HG03039 (cell line): ENCODE results near the gene NDUFB2.
"Not testable (repeated sequence)": the region's sequence is repeated elsewhere in the genome, so short reads cannot be mapped to it uniquely, and the experiment has no call there.

Source experiments
- ATAC-seq: cut with Tn5 transposase; IDR thresholded peaks from one replicate; pipeline ENCODE4 v1.9.1; 2021; ENCODE audit warnings: mild to moderate bottlenecking, moderate library complexity; ENCODE audit not compliant: unreplicated experiment

Gene NDUFB2

DNA sequence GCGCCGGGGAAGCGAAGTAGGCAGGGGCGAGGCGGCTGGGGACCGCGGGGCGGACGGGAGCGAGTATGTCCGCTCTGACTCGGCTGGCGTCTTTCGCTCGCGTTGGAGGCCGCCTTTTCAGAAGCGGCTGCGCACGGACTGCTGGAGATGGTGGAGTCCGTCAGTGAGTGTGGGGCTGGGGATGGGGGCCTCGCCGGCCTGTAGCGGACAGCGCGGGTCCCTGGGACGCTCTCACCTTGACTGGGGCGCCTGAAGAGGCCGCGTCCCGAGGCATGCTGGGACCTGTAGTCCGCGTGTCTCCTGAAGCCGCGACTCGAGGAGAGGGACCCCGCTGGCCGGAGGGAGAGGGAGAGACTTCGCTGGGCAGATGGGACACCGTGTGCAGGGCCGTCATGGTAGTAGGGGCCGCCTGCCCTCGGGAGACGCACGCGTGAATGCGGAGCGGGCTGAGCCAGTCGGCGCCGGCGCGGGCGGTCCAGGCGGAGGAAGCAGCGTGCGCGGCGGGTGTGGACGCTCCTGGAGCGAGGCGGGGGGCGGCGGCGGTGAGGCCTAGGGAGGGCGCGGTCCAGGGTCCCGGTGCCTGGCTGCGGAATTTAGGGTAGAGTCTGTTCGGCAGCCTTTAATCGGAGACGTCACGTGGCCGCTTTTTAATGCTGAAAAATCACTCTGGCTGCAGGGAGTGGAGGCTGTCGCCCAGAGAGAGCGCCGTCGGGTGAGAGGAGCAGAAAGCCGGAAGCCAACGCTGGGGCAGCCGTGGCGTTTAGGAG is at the start of gene NDUFB2:
Gene NDUFB2 (plus strand): TSS at position 29 of the 767 bp plus-strand sequence. CDS start 37 bp downstream, at position 66.
- ATAC-seq, result peak; percentile 83

DNA sequence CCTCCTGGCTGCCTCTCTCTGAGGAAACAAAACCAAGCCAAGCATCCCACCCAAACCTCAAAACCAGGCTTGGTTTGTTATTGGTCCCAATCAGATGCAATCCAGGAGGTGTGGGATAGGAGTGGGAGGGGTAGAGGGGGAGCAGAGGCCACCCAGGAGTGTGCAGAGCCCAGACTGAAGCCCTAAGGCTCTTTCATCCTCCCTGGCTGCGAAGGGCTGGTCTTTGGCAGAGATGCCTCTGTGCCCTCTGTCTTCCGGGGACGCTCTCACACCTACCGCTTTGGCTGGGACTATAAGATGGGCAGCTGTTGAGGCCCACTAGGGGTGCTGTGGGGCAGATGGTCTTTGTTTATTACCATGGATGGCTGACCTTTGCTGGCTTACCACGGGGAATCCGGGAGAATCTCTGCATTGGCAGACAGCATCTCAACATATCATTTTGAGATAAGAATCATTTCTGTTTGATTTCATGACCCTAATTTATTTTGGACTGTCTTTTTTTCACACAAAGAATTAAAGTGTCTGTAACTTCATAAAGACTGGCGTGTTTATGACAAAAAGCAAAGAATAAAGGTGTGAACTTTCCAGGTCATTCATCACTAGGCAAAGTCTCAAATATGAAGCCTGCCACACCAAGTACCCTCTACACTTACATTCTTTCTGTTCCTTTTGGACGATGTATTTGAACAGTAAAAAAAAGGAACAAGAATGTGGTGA is 49.4 kb upstream of the NDUFB2 start:
- no peak for ATAC-seq

DNA sequence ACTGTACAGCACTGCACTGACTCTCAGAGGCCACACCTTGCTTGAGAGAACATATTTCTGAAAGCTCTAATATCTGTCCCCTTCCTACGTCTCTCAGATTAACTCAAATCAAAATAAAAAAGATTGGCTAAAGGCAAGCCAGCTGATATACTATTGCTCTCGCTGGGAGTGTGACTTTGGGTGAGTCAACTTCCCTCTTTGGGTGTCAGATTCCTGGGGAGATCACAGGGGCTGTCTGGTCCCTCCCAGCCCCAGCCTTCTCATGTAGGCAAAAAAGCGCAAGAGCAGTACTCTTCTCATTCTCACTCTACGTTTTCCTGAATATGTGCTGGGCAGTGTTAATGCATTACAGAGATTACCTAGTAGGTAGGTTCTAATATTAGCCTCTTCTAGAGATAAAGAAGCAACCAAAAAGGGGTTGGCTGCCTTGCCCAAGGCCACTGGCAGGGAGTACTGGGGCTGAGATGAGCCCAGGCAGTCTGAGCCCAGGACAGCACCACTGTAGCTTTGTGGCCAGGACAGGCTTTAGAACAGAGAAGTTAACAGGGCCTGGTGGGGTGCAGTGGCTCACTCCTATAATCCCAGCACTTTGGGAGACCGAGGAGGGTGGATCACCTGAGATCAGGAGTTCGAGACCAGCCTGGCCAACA is 46.8 kb upstream of the NDUFB2 start:
- ATAC-seq, result no peak

DNA sequence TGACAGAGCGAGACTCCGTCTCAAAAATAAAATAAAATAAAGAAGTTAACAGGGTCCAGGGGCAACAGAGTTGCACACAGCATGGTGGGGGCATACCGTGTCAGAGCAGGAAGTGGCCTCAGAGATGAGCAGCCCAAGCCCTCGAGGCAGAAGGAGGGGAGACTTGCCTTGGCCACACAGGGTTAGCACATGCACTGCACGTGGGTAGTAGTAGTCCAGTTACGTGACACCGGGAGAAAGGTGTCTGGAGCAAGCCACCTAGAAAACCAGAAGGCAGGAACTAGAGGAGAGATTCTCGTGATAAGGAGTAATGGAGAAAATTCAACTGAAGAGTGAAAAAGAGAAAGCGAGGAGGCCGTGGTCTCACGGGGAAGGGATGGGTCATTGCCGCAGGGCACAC is 46.1 kb upstream of the NDUFB2 start:
- ATAC-seq, result no peak

DNA sequence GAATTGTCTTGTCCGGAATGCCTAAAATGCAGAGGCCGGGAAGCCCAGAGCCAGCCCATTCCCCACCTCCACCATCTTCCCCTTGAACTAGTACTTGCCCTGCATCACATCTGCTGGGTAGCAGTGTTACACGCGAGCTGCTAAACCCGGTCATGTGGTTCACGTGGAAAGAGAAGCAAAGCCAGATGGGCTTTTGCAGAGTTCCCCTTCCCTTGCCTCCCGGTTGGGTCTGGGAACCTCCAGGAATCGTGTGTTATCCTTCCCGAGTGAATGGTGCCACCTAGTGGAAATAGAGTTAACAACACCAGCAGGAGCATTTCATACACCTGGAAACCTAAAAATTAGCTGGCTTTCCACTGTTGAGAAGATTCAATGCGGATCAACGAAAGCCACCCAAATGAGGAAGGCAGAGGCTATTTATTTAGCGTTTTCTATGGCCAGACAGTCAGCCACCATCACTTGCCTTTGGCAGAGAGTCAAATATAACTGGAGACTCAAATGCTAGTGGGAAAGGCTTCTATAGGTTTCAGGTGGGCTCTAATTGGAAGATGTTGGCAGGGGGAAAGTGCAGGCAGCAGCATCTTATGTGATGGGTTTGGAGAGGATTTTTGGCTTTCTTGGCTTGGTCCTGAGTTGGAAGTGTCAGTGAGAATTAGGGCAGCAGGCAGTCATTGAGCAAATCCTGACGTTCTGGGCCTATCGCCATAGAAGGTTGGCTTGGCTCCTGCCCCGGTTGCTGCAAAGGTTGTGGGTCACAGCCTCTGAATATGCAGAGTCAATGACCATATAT is 43.0 kb upstream of the NDUFB2 start:
- no peak for ATAC-seq

DNA sequence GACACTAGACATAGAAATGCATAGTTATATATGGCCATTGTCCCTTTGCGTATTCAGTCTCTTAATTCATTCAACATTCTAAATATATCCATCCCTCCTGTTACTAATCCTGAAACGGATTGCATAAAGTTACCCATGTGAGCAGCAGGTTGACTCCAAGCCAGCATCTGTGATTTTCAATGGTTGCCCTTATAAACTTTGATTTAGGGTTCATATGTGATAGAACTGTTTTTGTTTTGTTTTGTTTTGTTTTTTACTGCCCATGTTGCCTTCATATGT is 42.5 kb upstream of the NDUFB2 start:
- no peak for ATAC-seq

DNA sequence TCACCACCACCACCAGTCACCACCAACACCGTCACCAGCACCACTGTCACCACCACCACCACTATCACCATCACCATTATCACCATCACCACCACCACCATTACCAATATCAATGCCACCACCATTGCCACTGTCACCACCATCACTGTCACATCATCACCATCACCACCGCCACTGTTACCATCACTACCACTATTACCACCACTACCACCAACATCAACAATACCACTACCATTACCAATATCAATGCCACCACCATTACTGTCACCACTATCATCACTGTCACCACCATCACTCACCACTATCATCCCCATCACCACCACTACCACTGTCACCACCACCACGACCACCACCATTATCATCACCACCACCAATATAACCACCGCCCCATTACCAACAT is 41.8 kb upstream of the NDUFB2 start:
- ATAC-seq, result no peak

DNA sequence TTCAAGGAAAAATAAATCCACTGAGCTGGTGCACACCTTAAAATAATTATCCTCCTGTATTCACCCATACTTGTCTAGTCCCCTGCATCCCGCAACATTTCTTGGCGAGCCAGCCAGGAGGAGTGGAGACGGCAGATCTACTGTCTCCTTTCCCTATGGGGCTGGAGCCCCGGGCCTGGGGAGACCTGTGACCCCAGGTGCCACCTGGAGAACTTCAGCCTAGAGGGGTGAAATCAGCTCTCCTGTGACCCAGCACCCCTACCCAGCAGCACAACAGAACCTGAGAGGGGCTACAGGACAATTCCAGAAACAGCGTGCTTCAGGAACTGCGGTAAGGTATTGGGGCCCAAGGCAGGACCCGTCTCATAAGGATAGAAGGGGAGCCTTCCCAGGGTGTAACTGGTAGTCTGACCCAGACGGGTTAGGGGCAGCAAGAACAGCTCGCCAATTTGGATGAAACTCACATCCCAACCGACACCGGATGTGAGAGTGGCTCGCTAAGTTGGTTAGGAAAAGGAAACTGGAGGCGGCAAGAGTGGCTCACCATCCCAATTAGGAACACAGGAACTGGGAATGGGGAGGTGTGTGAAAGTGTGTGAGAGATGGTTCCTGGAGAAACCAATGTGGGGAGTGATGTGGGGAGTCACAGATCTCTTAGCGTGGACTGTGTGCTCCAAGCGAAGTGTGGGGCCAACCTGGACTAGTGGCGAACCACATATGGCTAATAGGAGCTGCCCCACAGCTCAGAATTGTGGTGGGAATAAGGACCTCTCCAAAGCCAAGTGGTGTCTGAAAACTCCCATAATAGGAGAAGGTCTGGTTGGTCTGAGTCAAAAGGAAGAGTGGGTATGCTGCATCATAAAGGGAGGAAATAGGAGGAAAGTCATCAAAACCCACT is 40.7 kb upstream of the NDUFB2 start:
- no peak for ATAC-seq

DNA sequence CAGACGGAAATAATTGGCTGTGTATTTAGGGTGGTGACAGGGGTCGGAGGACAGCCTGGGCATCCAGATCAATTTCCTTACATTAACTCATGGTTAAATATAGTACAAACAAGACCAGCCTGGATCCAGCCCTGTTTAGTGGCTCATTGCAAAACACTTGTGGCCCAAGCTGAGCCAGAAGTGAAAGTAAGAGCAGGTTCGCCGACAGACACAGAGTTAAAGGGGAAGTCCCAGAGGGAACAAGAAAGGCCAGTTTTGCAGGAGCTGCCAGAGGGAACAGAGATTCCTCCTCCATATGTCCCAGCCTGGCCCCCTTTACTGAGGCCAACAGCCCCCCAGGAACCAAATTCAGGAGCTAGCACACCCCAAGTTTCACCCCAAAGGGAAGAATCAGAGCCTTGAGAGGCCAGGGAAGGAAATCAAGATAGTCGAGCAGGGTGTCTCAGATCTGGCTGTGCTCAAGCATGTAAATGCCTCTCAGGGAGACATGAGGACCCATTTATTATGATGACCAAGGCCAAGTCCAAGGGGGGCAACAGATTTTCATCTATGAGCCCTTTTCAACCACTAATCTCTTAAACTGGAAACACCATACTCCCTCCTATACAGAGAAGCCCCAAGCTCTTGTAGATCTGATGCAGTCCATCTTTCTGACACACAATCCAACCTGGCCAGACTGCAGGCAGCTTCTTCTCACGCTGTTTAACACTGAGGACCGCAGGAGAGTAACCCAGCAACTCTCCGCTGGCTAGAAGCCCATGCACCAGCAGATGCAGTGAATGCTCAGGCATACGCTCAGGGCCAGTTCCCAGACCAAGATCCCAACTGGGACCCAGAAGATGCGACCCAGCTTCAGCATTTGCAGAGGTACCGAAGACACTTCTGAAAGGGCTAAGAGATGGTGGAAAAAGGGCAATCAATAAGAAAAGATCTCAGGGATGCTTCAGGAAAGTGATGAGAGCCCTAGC is 39.7 kb upstream of the NDUFB2 start:
- peak; percentile 82 for ATAC-seq

DNA sequence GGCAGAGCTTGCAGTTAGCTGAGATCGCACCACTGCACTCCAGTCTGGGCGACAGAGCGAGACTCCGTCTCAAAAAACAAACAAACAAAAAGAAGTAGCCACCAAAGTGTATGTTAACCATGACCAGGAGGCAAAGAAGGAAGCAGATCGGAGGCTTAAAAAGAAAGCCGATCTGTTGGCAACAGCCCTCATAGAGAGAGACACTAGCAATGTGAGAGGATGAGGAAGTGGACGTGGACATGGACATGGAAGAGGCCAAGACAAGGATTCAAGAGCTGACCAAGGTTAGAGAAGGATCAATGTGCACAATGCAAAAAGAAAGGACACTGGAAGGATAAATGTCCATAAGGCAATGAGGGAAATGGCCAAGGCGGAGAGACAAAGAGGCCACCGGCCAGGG is 38.6 kb upstream of the NDUFB2 start:
- ATAC-seq, result no peak

DNA sequence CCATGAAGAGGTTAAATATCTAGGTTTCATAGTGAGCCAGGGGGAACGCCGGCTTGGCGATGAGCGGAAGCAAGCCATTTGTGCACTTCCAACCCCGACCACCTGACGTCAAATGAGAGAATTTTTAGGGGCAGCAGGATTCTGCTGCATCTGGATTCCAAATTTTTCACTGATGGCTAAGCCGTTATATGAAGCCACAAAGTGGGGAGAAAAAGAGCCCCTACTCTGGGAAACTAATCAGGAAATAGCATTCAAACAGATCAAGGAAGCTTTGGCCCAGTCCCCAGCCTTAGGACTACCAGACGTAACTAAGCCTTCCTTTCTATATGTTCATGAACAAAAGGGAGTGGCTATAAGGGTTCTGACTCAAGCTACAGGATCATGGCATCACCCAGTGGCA is 36.7 kb upstream of the NDUFB2 start:
- no peak for ATAC-seq

DNA sequence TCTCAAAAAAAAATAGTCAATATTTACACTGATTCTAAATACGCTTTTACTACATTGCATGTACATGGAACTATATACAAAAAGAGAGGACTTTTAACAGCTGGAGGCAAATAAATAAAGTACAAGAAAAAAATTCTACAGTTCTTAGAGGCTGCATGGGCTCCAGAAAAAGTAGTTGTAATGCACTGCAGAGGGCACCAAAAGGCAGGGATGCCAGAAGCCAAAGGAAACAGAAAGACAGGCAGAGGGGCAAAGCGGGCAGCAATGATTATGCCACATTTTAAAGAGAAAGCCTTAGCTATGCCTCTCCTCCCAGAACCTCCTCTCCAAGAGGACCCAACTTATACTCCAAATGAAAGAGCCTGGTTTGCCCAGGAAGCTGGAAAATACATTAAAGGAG is 35.4 kb upstream of the NDUFB2 start:
- no peak for ATAC-seq

DNA sequence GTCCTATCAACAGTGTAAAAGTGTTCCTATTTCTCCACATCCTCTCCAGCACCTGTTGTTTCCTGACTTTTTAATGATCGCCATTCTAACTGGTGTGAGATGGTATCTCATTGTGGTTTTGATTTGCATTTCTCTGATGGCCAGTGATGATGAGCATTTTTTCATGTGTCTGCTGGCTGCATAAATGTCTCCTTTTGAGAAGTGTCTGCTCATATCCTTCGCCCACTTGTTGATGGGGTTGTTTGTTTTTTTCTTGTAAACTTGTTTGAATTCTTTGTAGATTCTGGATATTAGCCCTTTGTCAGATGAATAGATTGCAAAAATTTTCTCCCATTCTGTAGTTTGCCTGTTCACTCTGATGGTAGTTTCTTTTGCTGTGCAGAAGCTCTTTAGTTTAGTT is 33.6 kb upstream of the NDUFB2 start:
- ATAC-seq, result not testable (repeated sequence)

DNA sequence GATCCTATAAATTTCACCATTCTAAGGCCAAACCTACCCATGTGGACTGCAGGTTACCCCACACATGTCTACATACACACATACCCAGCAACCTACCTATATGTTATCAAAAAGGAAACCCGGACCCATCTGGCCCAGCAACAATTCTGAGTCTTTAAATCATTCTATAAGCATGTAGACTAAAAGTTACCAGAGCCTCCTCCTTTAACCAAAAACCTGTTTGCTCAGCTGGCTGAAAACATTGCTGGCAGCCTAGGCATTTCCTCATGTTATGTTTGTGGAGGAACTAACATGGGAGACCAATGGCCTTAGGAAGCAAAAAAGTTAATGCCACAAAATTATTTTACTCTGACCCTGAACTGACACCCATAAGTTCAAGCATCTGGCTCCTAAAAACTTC is 29.0 kb upstream of the NDUFB2 start:
- ATAC-seq, result no peak

DNA sequence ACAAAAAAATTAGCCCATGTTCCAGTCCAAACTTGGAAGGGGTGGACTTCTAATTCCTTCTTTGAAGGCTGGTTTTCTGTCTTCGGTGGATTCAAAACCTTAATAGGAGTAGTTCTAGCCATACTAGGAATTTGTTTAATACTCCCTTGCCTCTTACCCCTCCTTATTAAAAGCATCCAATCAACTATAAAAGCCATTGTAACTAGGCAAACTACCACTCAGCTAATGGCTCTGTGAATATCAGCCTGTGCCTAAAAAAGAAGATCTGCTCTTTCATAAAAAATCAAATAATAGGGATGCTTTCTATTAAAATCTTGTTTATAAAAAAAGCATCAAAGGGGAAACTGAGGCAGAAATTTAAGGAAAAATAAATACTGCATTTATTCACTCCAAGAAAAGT is 27.9 kb upstream of the NDUFB2 start:
- no peak for ATAC-seq

DNA sequence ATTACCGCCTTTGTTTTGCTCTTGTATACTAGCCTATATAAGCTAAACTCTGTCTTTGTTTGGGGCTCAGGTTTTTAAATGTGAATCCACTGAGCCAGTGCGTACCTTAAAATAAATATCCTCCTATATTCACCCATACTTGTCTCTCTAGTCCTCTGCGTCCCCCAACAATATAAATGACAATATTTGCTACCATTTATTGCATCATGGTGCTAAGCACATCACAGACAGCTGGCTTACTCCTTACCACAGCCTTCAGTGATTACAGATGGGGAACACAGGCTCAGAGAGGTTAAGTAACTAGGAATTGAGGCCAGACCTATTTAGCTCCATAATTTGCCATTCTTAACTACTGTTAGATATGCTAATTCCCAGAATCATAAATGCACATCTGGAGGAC is 27.2 kb upstream of the NDUFB2 start:
- ATAC-seq, result no peak

DNA sequence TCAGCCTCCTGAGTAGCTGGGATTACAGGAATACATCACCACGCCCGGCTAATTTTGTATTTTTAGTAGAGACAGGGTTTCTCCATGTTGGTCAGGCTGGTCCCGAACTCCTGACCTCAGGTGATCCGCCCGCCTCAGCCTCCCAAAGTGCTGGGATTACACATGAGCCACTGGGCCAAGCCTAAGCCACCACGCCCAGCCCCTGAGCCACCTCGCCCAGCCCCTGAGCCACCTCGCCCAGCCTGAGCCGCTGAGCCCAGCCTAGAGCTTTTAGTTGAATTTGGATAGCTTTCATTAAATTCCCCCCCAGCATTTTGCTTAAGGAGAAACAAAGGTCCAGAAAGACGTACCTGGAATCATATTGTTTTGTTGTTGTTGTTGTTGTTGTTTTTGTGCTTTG is 26.6 kb upstream of the NDUFB2 start:
- not testable (repeated sequence) for ATAC-seq

DNA sequence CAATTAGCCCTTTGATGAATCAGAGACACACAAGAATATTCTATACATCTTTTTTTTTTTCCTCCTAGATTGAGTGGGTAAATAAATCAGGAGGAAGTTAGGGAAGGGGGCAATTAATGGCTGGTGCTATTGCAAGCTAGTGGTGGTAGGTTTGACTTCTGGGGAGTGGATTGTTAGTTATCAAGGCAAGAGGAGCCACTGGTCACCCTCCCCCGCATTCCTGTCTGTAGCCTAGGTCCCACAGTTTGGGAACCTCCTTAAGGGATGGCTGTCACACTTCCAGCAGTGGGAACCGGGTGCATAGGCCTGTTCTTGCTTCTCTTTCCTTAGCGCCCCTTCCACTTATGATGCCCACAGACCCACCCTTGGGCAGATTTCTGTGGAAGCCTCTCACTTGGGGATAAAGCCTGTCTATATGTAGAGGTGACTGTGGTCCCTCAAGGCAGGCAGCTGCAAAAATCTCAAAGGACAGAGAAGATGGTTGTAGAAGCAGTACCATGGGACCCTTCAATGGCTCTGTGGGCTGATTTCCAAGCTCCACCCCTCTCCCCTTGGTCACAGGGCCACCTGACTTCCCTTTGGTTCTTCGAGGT is 26.1 kb upstream of the NDUFB2 start:
- ATAC-seq, result no peak

DNA sequence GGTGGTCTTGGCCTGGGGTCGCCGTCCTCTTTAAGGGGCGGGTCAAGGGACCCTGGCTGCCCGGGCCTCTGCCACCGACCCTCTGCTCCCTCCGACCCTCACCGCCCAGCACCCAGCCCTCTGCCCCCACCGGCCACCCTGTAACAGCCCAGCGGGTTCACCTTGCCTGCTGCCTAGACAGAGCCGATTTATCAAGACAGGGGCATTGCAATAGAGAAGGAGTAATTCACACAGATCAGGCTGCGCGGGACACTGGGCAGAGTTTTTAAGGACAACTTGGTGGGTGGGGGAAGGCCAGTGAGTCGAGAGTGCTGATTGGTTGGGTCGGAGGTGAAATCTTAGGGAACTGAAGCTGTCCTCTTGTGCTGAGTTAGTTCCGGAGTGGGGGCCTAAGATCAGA is 24.5 kb upstream of the NDUFB2 start:
- no peak for ATAC-seq
